Fibroblast of villous mesenchyme (primary cell): ENCODE measurements around the gene GDF11. TPM values are rescaled to one million over a fixed set of nuclear protein-coding genes. Genes with fewer than 3 reads are reported as not detected.
A peak's percentile ranks its signal among the peaks of the same experiment; 100 is the strongest.

Experiments used
- DNase-seq: peaks from one replicate; pipeline ENCODE4 v3.0.0-alpha.2; 2010; ENCODE audit warnings: low read depth
- H3K4me3 ChIP-seq: 2 replicates; pipeline ENCODE4 v1.5.1; 2011; ENCODE audit warnings: low read depth, mild to moderate bottlenecking, low read length
- total RNA-seq: library from RNA; depleted of rRNA; stranded (reverse); fragments of >200 nt; gene quantifications from 2 replicates; pipeline ENCODE4 v1.2.3, GENCODE V29; 2012
- TF ChIP-seq, protein P1 (sequence below): IDR thresholded peaks from 2 replicates; pipeline ENCODE4 v1.5.1; 2012; ENCODE audit warnings: low read depth, mild to moderate bottlenecking, low read length; ENCODE audit not compliant: insufficient read depth

GDF11 gene
- total RNA-seq, 1 donor: 6.5 TPM

DNA sequence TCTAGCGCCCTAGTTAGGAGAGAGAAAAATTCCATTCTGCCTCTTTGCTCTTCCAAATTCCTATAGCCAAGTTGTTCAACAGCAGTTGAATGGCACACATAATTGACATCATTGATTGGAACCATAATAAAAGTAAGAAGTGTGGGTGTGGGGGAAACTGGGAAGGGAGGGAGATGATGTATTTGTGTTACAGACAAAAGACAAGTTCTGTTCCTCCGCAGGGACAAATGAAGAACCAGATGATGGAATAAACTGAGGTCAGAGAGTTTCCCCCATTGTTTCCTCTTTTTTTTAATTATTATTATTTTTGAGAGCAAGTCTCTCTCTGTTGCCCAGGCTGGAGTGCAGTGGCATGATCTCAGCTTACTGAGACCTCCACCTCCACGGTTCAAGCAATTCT is 34.9 kb downstream of the GDF11 start:
- H3K4me3 ChIP-seq: no peak overlapping the region
- no peak for DNase-seq
- TF ChIP-seq, protein P1, sequence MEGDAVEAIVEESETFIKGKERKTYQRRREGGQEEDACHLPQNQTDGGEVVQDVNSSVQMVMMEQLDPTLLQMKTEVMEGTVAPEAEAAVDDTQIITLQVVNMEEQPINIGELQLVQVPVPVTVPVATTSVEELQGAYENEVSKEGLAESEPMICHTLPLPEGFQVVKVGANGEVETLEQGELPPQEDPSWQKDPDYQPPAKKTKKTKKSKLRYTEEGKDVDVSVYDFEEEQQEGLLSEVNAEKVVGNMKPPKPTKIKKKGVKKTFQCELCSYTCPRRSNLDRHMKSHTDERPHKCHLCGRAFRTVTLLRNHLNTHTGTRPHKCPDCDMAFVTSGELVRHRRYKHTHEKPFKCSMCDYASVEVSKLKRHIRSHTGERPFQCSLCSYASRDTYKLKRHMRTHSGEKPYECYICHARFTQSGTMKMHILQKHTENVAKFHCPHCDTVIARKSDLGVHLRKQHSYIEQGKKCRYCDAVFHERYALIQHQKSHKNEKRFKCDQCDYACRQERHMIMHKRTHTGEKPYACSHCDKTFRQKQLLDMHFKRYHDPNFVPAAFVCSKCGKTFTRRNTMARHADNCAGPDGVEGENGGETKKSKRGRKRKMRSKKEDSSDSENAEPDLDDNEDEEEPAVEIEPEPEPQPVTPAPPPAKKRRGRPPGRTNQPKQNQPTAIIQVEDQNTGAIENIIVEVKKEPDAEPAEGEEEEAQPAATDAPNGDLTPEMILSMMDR: no peak

DNA sequence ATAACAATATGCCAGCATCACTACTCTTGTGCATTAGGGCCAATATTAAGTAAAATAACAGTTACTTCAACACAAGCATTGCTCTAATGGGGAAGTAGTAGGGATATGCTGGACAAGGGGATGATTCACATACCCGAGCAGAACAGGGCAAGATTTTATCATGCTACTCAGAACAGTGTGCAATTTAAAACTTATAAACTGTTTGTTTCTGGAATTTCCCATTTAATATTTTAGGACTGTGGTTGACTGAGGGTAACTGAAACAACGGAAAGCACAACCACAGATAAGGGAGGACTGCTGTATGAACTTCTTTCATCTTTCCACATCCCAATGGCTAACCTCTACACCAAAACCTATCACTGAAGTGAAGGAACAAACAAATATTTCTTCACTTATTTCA is 37.8 kb downstream of the GDF11 start:
- DNase-seq: peak; percentile 55
- TF ChIP-seq, protein P1: no peak
- H3K4me3 ChIP-seq: no peak overlapping the region

DNA sequence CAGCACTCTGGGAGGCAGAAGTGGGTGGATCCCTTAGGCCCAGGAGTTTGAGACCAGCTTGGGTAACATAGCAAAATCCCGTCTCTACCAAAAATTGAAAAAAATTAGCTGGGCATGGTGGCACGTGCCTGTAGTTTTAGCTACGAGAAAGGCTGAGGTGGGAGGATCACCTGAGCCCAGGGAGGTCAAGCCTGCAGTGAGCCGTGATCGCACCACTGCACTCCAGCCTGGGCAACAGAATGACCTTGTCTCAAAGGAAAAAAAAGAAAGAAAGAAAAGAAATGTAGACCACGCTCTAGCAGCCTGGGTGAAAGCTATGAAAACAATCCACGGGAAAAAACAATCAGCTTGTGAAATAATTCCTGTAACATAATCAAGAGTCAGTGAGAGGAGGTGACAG is 45.6 kb downstream of the GDF11 start:
- TF ChIP-seq, protein P1: no peak
- no peak overlapping the region for H3K4me3 ChIP-seq
- no peak for DNase-seq

DNA sequence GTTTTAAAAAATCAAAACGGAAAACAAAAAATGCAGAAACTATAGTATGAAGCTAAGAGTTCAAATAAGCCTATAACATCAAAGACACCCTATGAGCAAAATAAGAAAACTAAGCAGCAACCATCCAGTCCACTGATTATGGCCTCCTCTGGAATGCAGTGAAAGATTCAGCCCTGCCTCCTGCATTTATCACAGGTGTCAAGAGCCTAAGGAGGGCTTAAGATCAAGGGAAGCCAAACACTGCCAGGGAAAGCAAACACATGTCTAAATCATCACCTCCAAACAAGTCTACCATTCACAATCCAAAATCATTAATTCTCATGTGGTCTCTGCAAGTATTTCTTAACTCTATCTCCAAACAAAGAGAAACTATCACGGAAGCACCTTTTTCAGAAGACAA is 46.2 kb downstream of the GDF11 start:
- no peak overlapping the region for H3K4me3 ChIP-seq
- TF ChIP-seq, protein P1: no peak

DNA sequence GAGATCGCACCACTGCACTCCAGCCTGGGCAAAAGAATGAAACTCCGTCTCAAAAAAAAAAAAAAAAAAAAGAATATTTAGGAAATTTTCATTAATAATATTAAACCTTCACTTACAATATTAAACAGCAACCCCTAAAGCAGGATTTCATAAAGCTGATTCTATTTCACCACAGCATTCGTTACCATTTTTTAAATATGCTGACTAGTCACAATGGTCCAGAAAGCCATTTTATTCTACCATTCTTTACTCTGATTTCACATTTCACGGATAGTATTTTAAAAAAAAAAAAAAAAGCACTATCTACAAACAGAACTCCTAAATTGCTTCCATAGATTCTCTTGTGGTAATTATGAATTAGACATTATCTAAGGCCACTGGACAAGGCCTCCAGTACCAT is 47.0 kb downstream of the GDF11 start:
- DNase-seq: no peak
- TF ChIP-seq, protein P1: no peak
- H3K4me3 ChIP-seq: no peak overlapping the region

More for the DNA sequence above, 46.2 kb downstream of the GDF11 start:
- no peak for DNase-seq

DNA sequence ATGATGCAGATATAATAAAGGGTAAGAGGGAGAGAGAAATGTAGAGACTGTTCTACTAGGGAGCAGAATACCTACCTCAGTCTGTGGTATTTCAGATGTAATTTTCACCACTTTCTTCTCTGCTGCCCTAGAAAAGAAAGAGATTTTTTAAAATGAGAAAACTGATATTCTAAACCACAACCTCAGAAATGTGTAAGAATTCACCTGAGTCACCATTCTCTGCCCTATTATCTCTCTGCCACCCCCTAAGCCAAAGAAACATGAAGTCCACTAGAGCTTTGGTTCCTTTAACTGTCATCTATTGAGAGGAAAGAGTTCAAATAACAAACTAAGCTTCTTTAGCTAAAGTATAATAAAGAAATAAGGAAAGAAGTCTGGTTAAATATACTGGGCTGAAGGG is 53.0 kb downstream of the GDF11 start:
- DNase-seq: no peak
- TF ChIP-seq, protein P1: no peak
- no peak overlapping the region for H3K4me3 ChIP-seq

DNA sequence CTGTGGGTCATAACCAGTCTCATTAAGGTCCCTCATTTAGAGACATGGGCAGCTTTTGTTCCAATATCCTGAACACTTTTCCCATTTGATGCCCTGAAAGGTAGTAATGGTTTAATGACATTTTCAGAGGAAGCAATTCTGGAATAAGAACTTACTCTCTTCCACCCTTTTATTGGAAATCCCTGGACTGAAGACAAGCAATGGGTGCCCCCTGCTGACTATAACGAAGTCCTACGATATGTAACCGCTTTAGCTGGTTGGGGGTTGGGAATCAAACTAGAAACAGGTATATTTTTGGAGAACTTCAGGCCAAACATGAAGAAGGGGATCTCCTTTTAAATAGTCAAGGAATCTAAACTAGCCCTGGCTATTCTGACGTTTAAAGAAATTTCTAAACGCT is 54.1 kb downstream of the GDF11 start:
- peak; percentile 80 for DNase-seq
- no peak overlapping the region for H3K4me3 ChIP-seq
- TF ChIP-seq, protein P1: peak; percentile 72
